GM21390 (cell line): Measurements from ENCODE around the gene PAEP.

ENCODE experiments used
- ATAC-seq: cut with Tn5 transposase; IDR thresholded peaks from one replicate; pipeline ENCODE4 v1.9.1; 2021; ENCODE audit not compliant: unreplicated experiment

The PAEP gene

DNA sequence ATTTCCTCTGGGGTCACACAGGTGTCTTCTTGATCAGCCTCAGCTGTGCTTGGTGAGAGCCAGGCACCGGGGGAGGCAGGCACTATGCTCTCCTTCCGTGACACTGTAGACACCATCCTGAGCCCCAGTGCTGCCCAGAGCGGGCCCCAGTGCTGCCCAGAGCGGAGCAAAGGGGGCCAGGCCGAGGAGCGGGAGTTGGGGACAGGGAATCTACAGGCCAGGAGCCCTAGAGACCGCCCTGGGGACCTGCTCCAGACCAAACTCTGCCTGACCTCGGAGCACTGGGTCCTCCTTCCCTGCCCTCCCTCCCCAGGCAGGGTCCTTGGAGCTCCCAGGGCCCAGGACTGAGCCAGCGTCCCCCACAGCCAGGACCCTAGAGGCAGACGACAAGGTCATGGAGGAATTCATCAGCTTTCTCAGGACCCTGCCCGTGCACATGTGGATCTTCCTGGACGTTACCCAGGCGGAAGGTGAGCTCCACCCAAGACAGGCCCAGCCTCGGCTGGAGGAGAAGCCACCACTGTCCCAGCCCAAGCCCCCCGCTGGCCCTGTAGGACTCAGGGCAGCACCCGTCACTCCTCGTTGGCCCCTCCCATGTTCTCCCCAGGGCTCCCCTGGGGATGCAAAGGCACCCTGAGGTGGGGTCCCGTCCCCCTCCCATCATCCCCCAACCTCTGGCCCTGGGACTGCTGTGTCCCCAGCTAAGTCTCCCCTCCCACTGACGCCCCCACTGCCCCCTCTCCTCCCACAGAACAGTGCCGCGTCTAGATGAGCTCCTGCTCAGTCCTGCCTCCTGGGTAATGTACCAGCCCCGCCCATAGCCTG is 30.2 kb downstream of the PAEP start:
- ATAC-seq = no peak

DNA sequence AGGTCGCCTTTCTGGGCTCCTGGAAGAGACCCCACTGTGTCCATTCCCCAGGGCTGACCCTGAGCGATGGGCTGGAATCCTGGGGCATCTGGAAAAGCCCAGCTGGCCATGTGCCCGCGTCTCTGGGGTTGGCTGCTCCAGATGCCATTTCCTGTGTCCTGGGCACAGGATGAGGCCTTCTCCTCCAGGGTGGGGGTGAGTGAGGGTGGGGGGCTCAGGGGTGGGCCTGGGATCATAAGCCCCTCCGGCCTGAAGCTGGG is 30.7 kb downstream of the PAEP start:
- no peak for ATAC-seq

DNA sequence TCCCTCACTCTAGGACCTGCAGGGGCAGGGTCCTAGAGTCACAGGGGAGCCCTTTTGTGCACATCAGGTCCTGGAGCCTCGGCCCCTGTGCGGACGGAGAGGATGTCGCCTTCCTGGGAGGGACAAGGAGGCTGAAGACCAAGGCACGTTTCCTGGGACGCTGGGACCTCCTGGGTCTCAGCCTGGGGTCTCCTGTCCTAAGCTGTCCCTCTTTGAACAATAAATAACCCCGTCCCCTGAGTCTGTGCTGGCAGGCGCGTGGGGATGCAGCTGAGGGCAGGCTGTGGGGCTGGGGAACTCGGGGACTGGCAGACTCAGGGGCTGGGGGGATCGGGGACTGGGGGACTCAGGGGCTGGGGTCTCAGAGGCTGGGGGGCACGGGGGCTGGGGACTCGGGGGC is 31.1 kb downstream of the PAEP start:
- no peak for ATAC-seq

DNA sequence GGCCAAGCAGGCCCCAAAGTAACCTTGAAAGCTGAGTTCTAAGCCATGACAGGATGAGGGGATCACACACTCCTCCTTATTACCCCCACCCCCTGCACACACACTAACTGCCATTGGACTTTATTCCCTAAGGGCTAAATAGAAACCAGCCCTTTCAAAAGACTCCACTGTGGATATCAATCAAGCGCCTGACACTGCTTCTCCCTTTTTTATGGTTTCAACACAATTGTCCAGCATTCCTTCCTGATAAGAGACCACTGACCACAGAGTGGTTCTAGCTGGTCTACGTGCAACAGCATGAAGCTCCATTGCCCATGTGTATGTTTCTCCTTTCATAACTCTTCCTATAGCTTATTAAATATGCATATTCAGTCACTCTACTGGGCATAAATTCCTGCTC is 34.7 kb downstream of the PAEP start:
- no peak for ATAC-seq

DNA sequence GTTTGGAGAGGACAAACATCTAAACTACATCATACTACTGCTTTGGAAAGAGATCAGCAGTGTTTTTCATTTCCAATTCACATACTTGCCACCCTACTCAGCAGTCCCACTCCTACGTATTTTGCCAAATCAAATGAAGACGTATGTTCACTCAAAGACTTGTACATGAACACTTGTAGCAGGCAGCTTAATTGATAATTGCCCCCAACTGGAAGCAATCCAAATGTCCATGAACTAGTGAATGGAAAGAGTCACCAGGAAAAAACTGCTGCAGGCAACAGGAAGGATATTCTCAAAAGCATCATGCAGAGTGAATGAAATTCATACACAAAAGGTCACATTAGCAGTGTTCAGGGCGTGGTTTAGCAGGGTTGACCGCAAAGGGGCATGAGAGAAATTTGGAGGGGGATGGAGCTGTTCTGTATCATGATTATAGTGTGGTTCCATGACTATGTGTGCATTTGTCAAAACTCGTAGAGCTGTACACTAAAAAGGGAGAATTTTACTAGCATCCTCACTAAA is 38.8 kb downstream of the PAEP start:
- ATAC-seq = no peak

DNA sequence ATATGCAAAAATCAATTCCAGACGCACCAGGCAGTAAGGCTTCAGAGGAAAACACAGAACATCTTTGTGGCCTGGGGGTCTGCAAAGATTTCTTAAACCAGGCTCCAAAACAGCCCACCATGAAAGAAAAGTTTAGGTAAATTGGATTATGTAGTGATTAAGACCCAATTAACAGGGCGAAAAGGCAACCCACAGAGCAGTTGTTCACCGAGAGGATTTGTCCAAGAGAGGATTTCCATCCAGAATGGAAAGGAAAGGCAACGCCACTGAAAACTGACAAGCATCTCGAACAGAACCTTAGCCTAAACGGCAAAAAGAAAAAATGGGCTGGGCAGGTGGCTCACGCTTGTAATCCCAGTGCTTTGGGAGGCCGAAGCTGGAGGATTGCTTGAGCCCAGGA is 40.4 kb downstream of the PAEP start:
- ATAC-seq = no peak

DNA sequence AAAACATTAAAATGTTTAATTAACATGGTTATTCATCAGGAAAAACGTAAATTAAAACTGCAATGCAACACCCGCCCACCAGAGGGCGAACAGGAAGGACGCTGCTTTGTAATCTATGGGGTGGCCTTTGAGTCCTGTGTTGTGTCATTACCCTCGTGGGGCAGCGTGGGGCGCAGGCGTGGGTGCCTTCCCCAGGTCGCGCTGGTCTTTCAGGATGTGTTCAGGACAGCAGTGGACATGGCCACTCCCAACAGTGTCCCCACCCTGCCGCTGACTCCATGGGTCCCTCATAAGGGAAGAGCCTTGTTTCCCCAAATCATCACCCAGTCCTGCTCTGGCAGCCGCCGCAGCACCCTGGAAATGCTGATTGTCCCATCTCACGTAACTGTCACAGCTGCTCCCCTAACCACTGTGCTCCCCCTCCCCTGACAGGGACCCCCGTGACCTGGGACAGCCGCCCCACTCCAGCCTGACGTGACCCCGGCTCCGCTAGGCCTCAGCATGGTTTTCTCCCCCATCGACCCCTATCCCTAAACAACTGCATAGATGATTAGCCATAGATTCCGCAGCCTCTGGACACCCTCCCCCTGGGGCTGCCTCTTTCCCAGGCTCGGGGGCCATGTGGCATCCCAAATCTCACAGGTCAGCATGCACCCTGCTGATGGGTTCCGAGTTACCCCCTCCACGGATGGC is 41.4 kb downstream of the PAEP start:
- ATAC-seq = no peak

DNA sequence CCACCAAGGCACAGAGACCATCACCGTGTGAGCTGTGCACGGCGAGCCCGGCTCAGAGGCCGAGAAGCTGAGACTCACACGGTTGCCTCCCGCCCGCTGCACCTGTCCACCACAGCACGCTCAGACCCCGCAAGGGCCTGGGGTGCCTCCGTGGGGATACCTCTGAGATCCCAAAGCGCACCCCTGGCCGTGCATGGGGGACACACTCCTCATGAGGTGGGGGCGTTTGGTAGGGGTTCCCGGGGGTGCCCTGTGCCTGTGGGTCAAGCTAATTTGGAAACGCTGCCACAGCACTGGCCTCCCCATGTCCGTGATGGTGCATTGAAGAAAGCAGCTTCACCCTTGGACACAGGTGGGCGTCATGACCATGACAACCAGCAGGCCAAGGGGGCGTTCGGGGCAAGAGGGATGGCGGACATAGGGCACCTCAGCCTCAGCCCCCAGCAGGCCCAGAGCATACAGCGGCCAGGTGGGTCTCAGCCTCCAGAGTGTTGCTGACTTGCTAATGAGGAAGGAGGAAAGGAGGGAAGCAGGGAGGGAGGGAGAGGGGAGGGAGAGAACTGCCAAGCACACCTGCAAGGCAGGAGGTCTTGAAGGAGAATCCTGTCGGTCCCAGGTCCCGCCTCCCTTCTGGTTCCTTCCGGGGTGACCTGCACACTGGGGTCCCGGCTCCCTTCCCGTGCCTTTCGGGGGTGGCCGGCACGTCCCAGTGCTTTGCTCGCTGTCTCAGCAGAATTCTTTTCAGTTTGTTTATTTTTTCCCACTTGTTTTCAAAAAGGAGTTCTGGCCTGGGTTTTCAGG is 43.1 kb downstream of the PAEP start:
- ATAC-seq = no peak

DNA sequence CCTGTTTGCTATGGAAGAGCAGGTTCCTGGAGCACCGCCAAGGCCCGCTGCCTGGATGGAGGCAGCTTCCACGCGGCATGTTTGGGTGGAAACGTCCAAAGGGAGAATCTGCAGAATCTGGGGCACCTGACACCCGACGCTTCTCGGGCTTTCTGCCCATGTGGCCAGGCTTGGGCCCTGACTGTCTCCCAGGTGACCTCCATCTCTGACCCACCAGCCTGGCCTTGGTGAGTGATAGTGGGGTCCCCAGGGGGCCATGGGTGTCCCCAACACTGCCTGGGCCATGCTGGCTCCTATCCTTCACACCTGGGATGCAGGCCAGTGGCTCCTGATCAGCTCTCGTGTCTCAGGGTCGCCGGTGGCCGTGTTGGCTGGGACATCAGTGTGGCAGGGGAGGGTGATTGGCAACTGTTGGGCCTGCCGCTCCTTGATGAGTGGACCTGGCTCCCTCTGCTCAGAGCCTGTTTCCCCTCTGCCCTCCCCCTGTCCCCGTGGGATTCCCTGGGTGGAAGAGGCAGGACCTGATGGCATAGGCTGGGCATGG is 43.8 kb downstream of the PAEP start:
- ATAC-seq = no peak

DNA sequence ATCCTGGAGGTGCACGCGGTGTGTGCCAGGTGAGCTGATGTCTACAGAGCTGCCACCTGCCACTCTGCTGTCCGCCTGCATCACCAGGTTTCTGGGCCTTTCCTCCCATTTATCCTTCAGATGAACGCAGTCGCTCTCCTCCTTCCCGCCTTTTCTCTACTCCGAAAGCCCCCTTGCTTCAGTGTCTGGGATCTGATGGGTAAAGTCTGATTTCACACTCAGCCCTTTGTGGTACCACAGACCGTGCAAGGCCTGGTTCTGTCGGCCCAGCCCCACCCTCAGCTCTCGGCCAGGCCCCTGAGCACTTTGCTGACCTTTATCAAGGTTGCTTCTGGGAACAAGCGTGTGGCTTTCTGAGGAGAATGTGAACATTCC is 45.3 kb downstream of the PAEP start:
- no peak for ATAC-seq

DNA sequence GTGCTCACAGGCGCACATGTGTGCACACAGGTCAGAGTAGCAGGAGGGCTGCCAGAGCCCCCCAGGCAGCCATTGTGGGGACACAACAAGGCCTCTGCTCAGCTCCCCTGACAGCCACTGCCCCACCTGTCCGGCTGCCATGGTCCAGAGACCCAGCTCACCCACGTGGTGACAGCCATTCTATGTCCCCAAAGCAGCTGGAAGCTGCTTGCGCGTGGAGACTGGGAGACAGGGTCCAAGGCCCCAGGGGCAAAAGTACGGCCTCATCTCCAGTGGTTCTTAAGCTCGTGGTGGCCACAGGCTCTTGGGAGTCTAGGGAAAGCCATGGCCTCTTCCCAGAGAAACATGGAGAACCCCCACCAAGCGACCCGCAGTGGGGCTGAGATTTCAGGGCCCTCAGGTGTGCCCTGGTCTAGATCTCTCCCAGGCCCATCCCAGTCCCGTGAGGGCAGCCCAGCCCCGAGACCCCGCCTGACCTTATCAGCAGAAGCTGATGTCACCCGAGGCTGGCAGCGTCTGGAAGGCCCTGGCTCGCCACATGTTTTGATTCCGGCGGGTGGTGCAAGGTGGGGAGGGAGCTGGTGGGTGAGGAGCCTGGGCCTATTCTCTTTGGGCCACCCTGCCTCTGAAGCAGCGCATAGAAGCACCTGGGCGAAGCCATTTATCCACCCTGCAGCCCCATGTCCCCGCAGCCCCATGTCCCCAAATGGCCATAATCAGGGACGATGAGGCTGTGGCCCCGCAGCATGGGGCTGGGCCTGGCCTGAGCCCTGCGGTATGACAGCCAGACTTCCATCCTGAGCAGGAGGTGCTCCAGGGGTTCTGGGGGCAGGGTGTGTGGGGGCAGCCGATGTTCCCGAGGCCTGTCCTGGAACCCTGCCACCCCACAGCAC is 46.1 kb downstream of the PAEP start:
- no peak for ATAC-seq

DNA sequence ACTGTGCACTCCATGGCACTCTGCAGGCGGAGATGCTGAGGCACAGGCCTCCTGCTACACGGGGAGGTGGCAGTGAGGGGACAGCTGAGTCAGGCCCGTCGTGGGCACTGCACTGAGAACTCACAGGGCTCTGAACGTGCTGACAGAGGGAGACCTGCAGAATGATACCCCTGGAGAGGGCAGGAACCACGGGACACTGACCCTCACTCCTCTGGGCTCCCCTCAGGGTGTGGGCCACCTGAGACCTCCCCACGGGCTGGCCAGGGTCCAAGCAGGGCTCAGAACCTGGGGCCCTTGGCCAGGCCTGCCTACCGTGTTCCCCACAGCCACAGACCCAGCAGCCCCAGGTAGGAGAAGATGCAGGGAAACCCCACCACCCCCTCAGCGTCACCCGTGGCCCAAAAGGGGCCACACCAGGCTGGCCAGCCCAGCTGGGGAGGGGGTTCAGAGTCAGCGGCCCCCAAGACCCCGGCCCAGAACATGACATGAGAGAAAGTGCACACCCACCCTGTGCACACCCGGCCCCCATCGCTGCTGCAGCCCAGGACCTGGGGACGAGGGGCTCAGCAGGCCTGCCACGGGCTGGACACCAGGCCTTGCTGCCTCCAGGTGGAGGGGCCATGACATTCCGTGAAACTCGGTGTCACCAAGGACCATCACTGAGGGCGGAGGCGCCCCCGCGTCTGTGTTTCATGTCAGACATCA is 46.9 kb downstream of the PAEP start:
- no peak for ATAC-seq

DNA sequence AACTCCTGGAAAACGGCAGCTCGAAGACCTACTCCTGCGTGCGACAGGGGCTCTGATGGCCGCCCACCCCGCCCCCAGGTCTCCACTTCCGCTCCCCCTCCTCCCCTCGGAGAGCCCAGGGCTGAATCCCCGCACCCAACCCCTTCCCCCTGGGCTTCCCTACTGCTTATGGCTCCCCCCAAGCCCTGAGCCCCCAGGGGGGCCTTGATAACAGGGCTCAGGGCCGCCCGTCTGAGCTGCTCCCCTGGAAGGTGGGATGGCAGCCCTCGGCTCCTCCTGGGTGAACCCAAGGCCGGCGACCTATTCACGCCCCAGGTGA is 47.4 kb downstream of the PAEP start:
- ATAC-seq = no peak

DNA sequence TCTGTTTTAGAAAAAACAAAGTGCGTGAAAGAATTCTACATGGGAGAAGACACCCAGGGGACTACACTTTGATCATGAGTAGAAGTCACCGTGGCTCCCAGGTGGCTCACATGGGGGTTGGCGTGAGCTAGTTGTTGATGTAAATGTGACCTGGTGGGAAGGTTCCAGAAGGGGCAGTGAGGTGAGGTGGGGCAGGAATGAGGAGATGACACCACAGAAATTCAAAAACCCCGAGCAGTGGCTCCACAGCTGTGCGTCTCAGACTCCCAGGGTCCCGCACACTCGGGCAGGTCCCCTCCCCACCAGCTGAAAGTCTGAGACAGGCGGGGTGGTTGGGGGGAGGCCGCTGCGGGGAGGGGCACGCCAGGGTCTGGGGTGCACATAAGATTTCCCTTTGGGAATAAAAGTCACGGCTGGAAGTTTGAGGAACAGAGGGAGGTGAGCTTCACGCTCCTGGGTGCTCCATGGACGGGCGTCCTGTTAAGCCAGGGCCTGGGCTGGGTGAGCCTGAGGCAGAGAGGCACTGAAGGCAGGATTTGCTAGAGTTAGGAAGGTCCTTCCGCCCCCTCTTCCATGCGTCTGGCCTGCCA is 47.9 kb downstream of the PAEP start:
- no peak for ATAC-seq

DNA sequence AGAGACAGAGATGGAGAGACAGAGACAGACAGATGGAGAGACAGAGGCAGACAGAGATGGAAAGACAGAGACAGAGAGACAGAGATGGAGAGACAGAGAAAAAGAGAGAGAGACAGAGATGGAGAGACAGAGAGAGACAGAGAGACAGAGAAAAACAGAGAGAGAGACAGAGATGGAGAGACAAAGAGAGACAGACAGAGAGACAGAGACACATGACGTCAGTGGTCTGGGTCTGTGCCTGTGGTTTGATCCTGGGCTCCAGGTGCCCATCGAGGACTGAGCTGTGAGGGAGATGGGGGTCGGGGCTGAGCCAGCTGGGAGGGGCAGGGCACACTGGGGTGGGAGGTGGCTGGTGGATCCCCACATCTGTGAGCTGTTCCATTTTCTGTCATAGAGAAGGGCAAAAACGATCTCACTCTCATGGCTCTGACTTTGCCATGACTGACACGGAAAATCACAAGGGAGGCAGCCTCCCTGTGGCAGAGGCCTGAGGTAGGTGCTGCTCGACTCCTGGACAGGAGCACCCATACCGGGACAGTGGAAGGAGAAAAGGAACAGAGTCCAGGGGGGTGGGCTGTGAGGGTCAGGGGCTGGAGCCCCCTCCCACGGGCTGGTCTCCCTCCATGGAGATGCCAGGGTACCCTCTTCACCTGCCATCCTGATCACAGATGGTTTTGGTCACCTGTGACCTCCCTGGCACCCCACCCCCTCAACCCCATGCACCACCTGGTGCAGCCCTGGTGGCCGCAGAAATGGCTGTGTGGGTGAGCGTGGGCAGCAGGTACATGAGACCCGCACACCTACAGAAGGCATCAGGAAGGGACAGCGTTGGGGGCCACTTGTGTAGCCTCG is 49.0 kb downstream of the PAEP start:
- no peak for ATAC-seq

DNA sequence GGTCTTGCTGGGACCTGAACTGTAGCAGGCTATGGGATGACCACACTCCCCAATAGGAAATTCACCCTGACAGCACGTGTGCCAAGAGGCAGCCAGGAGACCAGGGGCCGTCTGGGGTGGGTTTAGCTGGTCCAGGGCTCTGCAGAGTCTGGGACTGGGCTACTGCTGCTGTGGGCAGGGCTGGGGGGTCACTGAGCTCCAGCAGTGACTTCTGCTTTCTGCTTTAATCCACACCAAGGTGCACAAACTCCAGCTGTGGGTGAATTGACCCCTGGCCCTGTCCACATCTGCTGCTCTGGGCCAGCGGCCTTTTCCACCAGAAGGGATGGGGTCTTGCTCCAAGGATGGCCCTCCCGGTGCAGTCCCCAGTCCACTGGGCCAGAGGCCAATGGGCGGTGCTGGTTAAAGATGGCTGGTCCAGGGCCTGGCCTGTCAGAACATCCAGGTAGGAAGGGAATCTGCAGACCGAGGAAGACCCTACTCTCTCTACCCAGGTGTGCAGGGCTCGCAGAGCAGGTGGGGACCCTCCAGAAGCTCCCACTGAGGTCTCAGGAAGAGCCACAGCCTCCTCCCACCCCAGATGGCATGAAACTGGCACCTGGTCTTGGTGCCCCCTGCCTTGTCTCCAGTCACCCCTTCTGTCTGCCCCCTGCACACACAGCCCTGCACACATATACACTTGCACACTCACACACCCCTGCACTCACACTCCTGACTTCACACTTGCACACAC is 49.8 kb downstream of the PAEP start:
- no peak for ATAC-seq

DNA sequence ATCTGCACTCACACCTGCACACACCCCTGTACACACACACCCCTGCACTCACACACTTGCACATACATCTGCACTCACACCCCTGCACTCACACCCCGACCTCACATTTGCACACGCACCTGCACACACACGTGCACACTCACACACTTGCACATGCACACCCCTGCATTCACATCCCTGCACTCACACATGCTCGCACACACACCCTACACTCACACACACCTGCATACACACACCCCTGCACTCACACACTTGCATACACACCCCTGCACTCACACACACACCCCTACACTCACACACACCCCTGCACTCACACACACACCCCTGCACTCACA is 50.3 kb downstream of the PAEP start:
- ATAC-seq = no peak

DNA sequence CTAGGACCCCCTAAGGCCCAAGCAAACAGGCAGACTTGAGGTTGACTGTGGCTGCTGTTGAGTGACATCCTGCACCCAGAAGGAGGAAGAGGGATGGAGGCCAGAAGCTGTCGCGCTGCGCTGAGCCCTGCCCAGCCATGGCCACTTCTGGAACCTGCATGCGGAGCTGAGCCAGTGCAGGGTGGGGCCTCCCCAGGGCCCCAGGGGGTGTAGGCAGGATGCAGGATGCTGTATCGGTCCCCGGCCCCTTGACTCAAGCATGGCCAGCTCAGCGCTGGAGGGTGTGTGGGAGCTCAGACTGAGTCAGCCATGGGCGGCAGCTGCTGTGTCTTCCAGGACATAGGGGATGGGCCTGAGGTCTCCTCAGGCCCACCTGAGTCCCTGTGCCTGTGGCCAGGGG is 50.9 kb downstream of the PAEP start:
- no peak for ATAC-seq
